OCI-LY1 (cell line): ENCODE measurements around the gene DCUN1D2.

Source experiments
- CTCF ChIP-seq: fragments of 200-600 bp; sonication (generic), shearing (Covaris generic); IDR thresholded peaks from 2 replicates; pipeline ENCODE4 v1.5.1; 2017; ENCODE audit warnings: mild to moderate bottlenecking, antibody characterized with exemption, low read length, moderate library complexity, mixed read lengths
- EZH2 ChIP-seq: fragments of 200-600 bp; sonication (generic), shearing (Covaris generic); IDR thresholded peaks from 2 replicates; pipeline ENCODE4 v1.8.0; 2017; ENCODE audit warnings: borderline replicate concordance, mixed run types, mild to moderate bottlenecking, antibody characterized with exemption, low read length, moderate library complexity, mixed read lengths

- TF ChIP-seq CTCF (no peak), EZH2 (no peak)
These were observed 38.3 kb upstream of the DCUN1D2 start for GRCh38 chr13:113528813-113529180.
